GM19455 (cell line): Measurements from ENCODE around the gene GIT2.
"Not testable (repeated sequence)": the region's sequence is repeated elsewhere in the genome, so short reads cannot be mapped to it uniquely, and the experiment has no call there.

Source experiments
- ATAC-seq: cut with Tn5 transposase; IDR thresholded peaks from one replicate; pipeline ENCODE4 v1.9.1; 2021; ENCODE audit not compliant: unreplicated experiment

GIT2 gene

GRCh38 chr12:109923481-109924245, 72.5 kb downstream of the GIT2 start:
- ATAC-seq: no peak

- ATAC-seq: no peak
Observed at GRCh38 chr12:109923038-109923437, 73.1 kb downstream of the GIT2 start.

GRCh38 chr12:109921982-109922381, 74.2 kb downstream of the GIT2 start:
- no peak for ATAC-seq

- ATAC-seq: no peak
Observed at GRCh38 chr12:109920261-109920780, 75.8 kb downstream of the GIT2 start.

GRCh38 chr12:109919456-109919855, 76.7 kb downstream of the GIT2 start:
- no peak for ATAC-seq

GRCh38 chr12:109916045-109916444, 80.1 kb downstream of the GIT2 start:
- no peak for ATAC-seq

- no peak for ATAC-seq
Observed at GRCh38 chr12:109915171-109916040, 80.8 kb downstream of the GIT2 start.

- ATAC-seq: no peak
Observed at GRCh38 chr12:109914461-109914860, 81.7 kb downstream of the GIT2 start.

- no peak for ATAC-seq
Observed at GRCh38 chr12:109912855-109913321, 83.3 kb downstream of the GIT2 start.

GRCh38 chr12:109910969-109911348, 85.2 kb downstream of the GIT2 start:
- no peak for ATAC-seq

GRCh38 chr12:109910254-109910968, 85.8 kb downstream of the GIT2 start:
- ATAC-seq: no peak

GRCh38 chr12:109905301-109905700, 90.9 kb downstream of the GIT2 start:
- ATAC-seq: no peak

GRCh38 chr12:109902891-109903418, 93.2 kb downstream of the GIT2 start:
- no peak for ATAC-seq

- no peak for ATAC-seq
Observed at GRCh38 chr12:109900752-109901580, 95.2 kb downstream of the GIT2 start.

- ATAC-seq: peak; percentile 76
Observed at GRCh38 chr12:109899783-109900751, 96.1 kb downstream of the GIT2 start, which contains the start of gene TCHP. TCHP (plus strand) TSS chr12:109900274; CDS start chr12:109903027, 2,753 bp downstream.

- ATAC-seq: not testable (repeated sequence)
Observed at GRCh38 chr12:109899345-109899744, 96.8 kb downstream of the GIT2 start.

- ATAC-seq: no peak
Observed at GRCh38 chr12:109897029-109897428, 99.1 kb downstream of the GIT2 start.

GRCh38 chr12:109896188-109896587, 100.0 kb downstream of the GIT2 start:
- ATAC-seq: no peak

GRCh38 chr12:109894939-109895338, 101.2 kb downstream of the GIT2 start:
- no peak for ATAC-seq
